ENCODE results near the gene TRMT61B. TPM values are rescaled to one million over a fixed set of nuclear protein-coding genes. Genes with fewer than 3 reads are reported as not detected.
A peak's percentile ranks its signal among the peaks of the same experiment; 100 is the strongest.

Gene TRMT61B
- total and polyA plus RNA-seq, 9 of the 15 experiments (the other 6 are each of a cell fraction or from before 2014, with no cell fraction given): 13.2 to 28.3 (median 19.5) TPM

GRCh38 chr2:28894470-28895188 lies 24.5 kb upstream of the TRMT61B start, which contains the start of gene WDR43 (continued):
- no peak for TF ChIP-seq EZH2 (IDR thresholded peaks at IDR 0.05; ENCODE audit: borderline replicate concordance, low read depth, low read length)
- no peak for TF ChIP-seq ESRRB (CRISPR knock-in tag; IDR thresholded peaks at IDR 0.05; ENCODE audit: borderline replicate concordance)
- no peak for TF ChIP-seq CC2D1A (IDR thresholded peaks at IDR 0.05)
- no peak for TF ChIP-seq MAFG (tag; conservative IDR thresholded peaks at IDR 0.05)
- no peak for TF ChIP-seq SMAD4 (CRISPR knock-in tag; conservative IDR thresholded peaks at IDR 0.05)
- no peak for TF ChIP-seq ZNF124 (CRISPR knock-in tag; IDR thresholded peaks at IDR 0.05)
- TF ChIP-seq ELF4 (CRISPR knock-in tag; IDR thresholded peaks at IDR 0.05): no peak
- no peak for TF ChIP-seq ZNF449 (CRISPR knock-in tag; IDR thresholded peaks at IDR 0.05)
- no peak for TF ChIP-seq ZNF644 (tag; IDR thresholded peaks at IDR 0.05; ENCODE audit: low read depth)
- TF ChIP-seq GABPA (tag; conservative IDR thresholded peaks at IDR 0.05; ENCODE audit: low read depth): peak; percentile 92
- TF ChIP-seq ETV6 (IDR thresholded peaks at IDR 0.05; ENCODE audit: borderline replicate concordance in 1 of 2, low read depth in 2 of 2, low read length in 1 of 2): no peak
- no peak for TF ChIP-seq ETV6 (CRISPR knock-in tag; IDR thresholded peaks at IDR 0.05; ENCODE audit: borderline replicate concordance)
- TF ChIP-seq JUN (IDR thresholded peaks at IDR 0.05; ENCODE audit: borderline replicate concordance, low read depth, low read length): peak; percentile 52; the same call in 1 of the 2 replicates
- TF ChIP-seq JUN (CRISPR knock-in tag; IDR thresholded peaks at IDR 0.05; ENCODE audit: borderline replicate concordance): no peak
- peak; percentile 81 for TF ChIP-seq RB1 (IDR thresholded peaks at IDR 0.05; ENCODE audit: low read depth)
- TF ChIP-seq FOS (IDR thresholded peaks at IDR 0.05; ENCODE audit: extremely low read depth, insufficient read length): no peak
- no peak for TF ChIP-seq TSHZ1 (CRISPR knock-in tag; IDR thresholded peaks at IDR 0.05)
- peak; percentile 43 for TF ChIP-seq HMGN3 (IDR thresholded peaks at IDR 0.05; ENCODE audit: borderline replicate concordance, extremely low read depth, insufficient read length, low read depth, low read length)
- no peak for TF ChIP-seq ZNF77 (CRISPR knock-in tag; IDR thresholded peaks at IDR 0.05)
- peak; percentile 51; the same call in 1 of the 2 replicates for TF ChIP-seq ZNF143 (CRISPR knock-in tag; IDR thresholded peaks at IDR 0.05)
- TF ChIP-seq SMAD2 (IDR thresholded peaks at IDR 0.05; ENCODE audit: low read depth, low read length): no peak
